HG03460 (cell line): Measurements from ENCODE around the gene IFT122.
"Not testable (repeated sequence)": the region's sequence is repeated elsewhere in the genome, so short reads cannot be mapped to it uniquely, and the experiment has no call there.

Source experiments
- ATAC-seq: cut with Tn5 transposase; IDR thresholded peaks from one replicate; pipeline ENCODE4 v1.9.1; 2021; ENCODE audit not compliant: unreplicated experiment

IFT122 gene

DNA sequence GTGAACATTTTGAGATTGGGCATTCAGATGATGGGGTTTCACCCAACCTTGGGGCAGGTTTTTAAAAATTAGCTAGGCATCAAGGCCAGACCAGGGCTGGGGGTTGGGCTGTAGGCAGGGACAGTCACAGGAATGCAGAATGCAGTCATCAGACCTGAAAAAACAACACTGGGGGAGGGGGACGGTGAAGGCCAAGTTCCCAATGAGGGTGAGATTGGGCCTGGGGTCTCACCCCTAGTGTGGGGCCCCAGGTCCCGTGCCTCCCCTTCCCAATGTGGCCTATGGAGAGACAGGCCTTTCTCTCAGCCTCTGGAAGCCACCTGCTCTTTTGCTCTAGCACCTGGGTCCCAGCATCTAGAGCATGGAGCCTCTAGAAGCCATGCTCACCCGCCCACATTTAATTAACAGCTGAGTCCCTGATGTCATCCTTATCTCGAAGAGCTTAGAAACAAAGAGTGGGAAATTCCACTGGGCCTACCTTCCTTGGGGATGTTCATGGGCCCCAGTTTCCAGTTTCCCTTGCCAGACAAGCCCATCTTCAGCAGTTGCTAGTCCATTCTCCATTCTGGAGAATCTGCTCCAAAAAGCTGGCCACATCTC lies 94.5 kb downstream of the IFT122 start:
- ATAC-seq = no peak

DNA sequence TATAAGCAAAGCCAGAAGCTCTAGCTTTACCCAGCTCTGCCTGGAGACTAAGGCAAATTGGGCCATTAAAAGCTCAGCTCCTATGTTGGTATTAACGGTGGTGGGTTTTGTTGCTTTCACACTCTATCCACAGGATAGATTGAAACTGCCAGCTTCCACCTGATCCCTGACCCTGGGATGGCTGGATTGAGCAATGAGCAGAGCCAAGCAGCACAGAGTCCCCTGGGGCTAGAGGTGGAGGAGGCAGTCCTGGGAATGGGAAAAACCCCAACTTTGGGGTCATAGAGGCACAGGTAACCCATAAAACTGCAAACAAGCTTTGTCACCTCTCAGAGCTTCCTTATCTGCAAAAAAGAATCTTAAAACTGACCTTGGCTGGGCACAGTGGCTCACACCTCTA lies 95.1 kb downstream of the IFT122 start:
- no peak for ATAC-seq

DNA sequence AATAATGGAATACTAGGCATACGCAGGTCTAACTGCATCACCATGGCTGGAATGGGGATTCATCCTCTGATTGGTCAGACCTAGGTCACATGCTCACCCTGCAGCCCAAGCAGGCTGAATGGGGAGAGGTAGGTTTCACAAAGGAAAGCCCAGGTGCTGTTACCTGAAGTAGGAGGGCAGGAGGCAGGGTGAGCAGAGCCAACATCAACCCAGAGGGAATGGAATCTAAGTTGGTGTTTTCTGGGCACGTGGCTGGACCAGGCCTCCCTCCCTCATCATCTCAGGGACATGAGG lies 96.3 kb downstream of the IFT122 start:
- ATAC-seq = no peak

DNA sequence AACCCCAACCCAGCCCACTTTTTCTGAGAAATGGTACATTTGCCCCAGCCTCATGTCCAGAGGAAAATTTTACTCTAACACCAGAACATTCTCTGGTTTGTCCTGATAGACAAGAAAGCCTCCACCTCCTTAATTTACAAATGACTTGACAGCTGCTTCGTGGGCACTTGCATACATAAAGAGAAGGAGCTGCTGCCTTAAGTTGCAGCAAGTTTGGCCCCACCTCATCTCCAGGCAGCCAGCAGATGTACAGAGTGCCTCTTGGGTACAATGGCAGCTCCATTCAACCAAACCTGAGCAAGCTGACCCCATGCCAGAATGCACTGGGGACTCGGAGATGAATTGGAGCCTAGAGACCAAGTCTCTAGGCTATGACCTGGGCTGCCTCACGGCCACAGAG lies 96.8 kb downstream of the IFT122 start:
- no peak for ATAC-seq

DNA sequence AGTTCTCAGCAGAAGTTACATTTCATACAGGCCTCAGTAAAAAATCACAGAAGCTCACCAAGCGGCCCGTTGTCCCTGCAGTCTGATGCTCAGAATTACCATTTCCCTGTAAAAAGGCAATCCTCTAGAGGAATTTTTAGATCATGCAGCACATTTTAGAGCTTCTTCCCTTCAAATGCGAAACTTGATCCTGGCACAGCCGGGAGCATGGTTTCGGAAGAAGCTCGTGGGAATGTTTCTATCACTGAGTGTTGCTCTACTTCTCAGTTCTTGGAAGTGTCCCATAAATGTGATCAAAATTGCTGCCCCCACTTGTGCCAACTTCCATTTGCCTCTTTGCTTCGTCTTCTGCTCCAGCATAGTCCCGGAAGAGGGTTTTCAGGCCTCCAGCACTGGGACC lies 99.2 kb downstream of the IFT122 start:
- no peak for ATAC-seq

DNA sequence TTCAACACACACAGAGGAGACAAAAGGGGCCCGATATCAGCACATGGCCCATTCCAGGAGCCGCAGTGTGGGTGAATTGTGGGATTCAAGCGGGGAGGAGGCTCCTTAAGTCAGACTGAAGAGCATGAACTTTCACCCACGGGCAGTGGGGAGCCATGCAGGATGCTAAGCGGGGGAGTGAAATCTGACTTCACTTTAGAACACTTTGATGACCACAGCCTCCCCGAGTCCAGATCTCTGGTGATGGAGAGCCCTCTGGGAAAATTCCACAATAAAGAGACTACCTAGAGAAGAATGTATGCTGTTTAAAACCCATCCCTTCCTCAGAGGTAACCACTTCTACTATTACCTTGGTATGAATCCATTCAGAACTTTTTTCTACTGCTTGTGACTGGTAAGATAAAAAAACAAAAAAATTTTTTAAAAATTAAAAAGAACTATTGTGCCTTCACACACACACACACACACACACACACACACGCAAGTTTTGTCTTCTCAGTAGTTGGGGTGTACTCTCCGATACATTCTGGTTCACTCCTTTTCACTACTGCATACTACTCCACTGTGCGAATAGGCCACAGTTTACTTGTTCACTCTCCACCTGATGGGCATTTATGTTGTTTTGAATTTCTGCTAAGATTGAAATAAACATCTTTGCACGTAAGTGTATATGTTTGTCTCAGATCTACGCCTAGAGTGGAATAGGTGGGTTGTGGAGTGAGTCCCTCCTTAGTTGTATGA lies 100.9 kb downstream of the IFT122 start:
- no peak for ATAC-seq

DNA sequence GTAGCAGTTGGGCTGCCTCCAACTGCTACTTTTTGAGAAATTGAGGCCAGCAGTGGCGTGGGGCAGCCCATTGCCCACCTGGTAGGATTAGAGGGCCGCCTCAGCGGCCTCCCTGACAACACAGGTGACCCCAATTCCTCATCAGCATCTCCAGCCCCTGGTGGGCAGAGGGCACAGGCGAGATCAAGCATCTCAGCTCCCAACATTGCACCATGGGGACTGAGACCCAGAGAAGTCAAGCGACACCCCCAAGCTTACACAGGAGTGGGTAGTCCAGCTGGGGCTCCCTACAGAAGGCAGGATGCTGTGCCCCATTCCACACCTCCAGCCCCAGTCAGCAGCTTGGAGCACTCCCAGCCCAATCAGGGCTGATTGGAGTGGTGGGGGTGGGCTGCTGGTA lies 102.7 kb downstream of the IFT122 start:
- ATAC-seq = no peak

DNA sequence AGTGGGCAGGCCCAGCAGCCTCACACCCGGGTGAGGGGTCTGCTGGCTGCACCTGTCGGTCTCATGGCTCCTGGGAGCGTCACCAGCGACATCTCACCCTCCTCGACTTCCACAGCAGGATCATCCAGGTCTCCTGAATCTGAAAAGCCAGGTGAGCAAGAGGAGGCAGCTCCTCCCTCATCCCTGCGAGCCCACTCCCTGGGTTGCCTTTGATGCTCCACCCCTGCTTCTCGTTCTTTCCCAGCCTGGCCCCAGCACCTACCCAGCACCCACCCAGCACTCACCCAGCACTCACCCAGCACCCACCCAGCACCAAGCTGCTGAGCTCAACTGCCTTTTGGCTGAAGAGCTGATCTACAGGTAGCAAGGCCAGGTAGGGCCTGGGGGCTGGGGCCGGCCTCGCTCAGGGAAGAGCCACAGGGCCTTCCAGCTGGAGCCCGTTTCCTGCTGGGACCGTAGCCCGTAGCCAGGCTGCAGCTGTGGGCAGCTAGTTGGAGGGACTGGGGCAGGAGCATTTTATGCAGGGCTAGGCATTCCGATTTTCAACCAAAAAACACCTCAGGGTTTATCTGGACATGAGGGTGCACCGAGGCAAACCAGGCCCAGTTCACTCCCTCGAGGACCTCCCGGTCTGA lies 103.2 kb downstream of the IFT122 start, which contains the start of gene H1-8:
Gene H1-8, plus strand, starts transcription at position 20 of the 635 bp plus-strand sequence. Its CDS starts 44 bp downstream, at position 64.
- ATAC-seq = no peak

DNA sequence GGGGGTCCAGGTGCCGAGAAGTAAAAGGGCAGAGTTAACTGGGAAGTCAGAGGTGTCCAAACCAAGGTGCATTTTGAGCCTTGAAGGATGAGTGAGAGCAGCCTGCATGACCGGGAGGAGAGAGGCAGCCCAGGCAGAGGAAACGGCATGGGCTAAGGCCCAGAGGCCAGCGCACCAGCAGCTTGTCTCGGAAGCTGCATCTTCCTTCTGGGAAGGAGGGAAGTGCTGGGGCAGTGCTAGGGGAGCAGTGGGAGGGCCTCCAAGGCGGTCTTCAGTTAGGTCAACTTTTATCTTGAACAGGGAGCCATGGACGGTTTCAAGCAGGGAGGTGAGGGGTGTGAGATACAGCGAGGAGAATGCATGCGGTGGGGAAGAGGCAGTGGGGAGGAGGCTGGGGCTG lies 104.0 kb downstream of the IFT122 start:
- ATAC-seq = no peak

DNA sequence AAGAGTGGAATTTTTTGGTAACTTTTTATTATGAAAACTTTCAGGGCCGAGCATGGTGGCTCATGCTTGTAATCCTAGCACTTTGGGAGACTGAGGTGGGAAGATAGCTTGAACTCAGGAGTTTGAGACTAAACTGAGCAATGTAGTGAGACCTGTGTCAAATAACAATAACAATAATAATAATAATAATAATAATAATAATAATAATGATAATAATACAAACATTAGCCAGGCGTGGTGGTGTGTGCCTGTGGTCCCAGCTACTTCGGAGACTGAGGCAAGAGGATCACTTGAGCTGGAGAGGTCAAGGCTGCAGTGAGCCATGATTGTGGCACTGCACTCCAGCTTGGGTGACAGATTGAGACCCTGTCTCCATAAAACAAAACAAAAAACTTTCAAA lies 105.9 kb downstream of the IFT122 start:
- ATAC-seq = not testable (repeated sequence)

DNA sequence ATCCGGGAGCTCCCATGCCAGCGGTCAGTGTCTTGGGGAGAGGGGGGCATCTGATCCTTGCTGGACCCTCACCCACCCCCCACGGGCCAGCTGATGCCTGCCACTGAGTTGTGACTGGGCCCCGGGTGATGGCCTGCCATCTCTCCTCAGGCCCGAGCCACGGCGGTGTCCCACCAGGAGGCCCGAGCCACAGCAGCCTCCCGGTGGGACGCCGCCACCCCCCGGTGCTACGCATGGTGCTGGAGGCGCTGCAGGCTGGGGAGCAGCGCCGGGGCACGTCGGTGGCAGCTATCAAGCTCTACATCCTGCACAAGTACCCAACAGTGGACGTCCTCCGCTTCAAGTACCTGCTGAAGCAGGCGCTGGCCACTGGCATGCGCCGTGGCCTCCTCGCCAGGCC lies 107.2 kb downstream of the IFT122 start:
- no peak for ATAC-seq

DNA sequence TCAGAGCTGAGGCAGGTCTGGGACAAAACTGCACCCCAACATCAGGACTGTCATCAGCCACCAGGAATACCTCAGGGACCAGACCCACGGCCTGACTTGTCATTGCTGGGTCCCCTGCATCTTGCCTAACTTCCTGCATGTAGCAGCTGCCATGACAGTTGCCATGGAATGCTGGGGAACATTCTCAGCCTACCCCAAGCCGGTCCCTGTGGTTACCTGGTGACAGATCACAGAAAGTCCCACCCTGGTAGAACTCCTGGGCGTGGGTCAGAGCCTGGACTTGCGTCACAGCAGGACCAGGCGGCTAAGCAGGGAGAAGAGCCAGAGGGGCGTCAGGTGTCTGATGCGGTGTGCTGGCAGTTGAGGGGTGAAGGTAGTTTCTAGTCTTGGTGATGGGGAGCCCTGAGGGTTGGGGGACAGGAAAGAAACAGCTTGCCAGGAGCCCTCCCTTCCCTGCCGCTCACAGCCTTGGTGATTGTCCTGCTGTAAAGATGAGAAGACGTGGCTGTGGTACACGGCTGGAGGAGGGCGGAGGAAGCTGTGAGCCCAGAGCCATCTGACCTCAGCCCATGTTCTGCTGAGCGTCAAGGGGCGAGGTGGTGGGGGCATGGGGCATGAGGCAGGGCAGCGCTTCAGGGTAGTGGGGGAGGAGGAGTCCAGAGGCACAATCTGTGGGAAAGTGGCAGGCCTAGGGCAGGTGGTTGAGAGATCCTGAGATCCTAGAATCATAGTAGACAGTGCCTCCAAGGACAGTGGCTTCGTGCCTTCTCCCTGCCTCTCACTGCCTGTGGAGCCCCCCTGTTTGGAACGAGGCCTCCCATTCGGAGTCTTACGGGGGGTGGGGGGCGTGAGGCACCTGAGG lies 108.3 kb downstream of the IFT122 start:
- ATAC-seq = no peak

DNA sequence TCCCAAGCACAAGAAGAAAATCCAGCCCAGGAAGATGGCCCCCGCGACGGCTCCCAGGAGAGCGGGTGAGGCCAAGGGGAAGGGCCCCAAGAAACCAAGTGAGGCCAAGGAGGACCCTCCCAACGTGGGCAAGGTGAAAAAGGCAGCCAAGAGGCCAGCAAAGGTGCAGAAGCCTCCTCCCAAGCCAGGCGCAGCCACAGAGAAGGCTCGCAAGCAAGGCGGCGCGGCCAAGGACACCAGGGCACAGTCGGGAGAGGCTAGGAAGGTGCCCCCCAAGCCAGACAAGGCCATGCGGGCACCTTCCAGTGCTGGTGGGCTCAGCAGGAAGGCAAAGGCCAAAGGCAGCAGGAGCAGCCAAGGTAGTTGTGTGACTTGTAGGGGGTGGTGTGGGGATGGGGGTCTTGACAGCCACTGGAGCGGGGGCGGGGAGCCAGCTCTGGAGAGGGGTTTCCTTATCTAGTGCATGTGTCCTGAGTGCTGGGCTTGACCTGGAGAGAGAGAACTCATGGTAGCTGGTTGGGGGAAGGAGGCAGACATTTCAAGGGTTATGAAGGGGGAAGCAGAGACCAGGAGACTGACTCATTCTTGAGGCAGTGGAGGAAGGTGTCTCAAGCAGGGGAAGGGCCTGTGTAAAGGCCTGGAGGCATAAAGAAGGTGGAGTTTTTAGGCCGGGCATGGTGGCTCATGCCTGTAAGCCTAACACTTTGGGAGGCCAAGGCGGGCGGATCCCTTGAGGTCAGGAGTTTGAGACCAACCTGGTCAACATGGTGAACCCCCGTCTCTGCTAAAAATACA lies 109.2 kb downstream of the IFT122 start:
- ATAC-seq = no peak

DNA sequence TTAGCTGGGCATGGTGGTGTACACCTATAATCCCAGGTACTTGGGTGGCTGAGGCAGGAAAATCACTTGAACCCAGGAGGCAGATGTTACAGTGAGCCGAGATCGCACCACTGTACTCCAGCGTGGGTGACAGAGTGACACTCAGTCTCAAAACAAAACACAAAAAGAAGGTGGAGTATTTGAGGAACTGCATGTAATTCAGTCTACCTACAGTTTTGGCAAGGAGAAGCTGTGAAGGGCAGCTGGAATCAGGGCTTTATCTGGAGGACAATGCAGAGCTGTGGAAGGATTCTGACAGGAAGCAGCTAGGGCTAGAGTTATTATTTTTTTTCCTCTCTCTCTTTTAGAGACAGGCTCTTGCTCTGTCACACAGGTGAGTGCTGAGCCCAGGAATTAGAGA lies 109.8 kb downstream of the IFT122 start:
- ATAC-seq = no peak

DNA sequence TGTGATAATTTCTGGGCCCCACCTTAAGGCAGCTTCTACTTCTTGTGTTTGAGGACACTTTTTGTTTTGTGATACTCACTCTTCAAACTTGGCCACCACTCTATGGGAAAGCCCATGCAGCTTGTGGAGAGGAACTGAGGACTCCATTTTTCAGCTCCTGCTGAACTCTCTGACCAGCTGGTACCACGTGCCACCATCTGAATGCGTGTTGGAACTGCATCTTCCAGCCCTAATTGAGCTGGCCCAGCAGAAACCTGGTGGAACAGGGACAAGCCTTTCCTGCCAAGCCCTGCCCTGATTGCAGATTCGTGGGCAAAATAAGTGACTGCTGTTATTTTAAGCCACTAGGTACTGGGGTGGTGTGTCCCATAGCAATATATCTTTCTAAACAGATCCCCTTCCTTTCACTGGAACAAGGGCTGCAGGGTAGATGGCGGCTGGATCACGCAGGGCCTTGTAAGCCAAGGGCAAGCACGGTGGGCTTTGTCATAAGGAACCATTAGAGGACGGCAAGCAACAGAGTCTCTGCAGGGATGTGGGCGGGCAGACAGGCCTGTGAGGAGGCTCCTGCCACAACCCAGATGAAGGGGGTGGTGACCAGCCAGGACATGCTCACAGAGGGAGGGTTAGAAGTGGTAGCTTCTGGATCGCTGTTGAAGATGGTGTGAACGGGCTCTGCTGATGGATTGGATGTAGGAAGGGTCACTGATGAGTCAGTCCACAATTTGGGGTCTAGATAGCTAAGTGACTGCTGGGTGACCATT lies 112.4 kb downstream of the IFT122 start:
- no peak for ATAC-seq

DNA sequence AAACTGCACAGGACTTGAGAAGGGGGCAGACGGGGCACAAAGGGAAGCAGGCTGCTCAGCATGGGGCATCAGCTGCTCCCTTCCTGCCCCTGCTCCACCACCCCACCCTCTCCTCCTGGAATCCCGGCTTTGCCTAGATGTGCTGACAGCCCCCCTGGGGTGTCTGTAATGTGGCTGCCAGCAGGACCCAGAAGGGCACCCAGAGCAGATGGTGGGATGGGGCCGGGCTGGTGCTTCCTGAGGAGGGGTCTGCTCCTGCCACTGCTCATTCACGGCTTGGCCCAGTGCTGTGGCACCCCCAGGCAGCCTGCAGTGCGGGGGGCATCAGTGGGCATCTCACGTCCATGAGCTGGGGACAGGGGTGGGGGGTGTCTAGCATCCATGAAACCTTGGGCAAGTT lies 113.1 kb downstream of the IFT122 start:
- ATAC-seq = no peak

DNA sequence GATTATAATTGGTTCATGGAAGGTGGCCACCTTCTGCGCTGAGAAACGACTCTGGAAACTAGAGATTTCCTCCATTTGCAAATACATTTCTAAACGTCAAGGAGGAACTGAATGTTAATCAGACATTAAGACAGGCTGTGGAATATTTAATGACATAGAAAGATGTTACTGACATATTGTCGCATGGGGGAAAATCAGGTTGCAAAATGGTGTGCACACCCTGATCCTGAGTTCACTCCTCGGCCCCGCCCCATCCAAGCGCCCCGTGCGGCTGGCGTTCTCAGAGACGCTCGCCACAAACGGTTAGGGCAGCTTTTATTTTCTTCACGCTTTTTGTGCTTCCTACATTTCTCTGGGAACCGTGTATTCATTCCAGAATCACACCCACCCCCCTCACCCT lies 113.7 kb downstream of the IFT122 start:
- no peak for ATAC-seq

DNA sequence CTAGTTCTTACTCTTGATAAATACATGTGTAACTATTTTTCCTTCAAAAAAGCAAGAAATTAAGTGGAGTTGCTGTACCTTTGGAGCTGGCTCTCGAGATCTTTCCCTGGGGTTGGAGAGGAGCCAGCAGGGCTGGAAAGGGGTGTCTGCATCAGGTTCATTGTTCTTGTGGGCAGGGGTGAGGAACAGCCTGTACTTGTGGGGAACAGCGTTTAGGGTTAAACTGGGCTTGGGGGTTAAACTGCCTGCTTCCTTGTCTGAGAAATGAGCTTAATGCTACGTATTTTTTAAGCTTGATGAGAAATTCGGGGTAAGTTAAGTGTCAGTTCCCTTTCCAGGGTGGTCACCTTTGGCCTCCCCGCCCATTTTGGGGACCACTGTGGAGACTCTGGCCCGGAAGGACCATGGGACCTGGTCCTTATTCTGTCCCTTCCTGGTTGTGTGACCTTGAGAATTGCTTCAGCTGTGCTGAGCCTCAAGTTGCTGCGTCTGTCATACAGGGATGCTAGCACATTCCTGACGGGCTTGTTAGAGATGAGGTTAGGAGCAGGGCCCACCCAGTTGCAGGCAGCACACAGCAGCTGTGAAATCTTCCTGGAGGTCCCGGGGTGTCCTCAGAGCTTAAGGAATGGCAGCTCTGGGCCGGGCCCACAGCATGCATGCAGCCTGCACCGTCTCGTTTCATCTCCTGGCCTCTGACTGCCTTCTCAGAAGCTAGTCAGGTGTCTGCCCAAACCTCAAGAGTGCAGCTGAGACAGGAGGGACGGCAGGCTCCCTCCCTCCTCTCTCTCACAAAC lies 114.5 kb downstream of the IFT122 start:
- no peak for ATAC-seq

DNA sequence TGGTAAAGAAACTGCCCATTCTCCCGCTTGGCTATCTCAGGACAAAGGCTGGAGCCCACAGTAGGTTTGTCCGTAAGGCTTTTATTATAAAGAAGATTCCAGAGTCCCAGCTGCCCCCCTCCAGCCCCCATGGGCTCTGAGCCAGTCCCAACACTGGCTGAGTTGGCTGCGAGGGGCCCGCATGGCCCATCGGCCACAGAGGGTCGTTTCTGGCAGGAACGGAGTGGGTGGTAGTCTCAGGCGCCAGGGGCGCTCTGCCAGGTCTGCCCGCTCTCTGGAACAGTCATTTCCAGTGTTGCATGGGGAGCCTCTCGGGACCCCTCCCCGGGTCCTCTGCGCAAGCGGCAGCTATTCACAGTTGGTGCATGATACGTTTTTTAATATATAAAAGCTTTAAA lies 115.1 kb downstream of the IFT122 start:
- no peak for ATAC-seq
